ENCODE results near the gene SNX15.
"Not testable (repeated sequence)": the region's sequence is repeated elsewhere in the genome, so short reads cannot be mapped to it uniquely, and the experiment has no call there.

SNX15 gene

GRCh38 chr11:65014726-65015227, 12.5 kb upstream of the SNX15 start:
- no peak for DNase-seq (ENCODE audit: low spot score)

GRCh38 chr11:65016705-65017104, 10.5 kb upstream of the SNX15 start:
- DNase-seq (ENCODE audit: low spot score) = no peak

- no peak for DNase-seq (ENCODE audit: low spot score)
Measured at GRCh38 chr11:65017937-65018336, 9.3 kb upstream of the SNX15 start.

GRCh38 chr11:65019824-65020223, 7.4 kb upstream of the SNX15 start:
- DNase-seq (ENCODE audit: low spot score) = no peak

- DNase-seq (ENCODE audit: low spot score) = no peak
Measured at GRCh38 chr11:65021003-65021402, 6.2 kb upstream of the SNX15 start.

GRCh38 chr11:65021509-65021908, 5.7 kb upstream of the SNX15 start:
- no peak for DNase-seq (ENCODE audit: low spot score)

- DNase-seq (ENCODE audit: low spot score) = not testable (repeated sequence)
Measured at GRCh38 chr11:65023502-65023901, 3.7 kb upstream of the SNX15 start.

- DNase-seq (ENCODE audit: low spot score) = no peak
Measured at GRCh38 chr11:65026810-65027209, 429 bp upstream of the SNX15 start.

- DNase-seq (ENCODE audit: low spot score) = no peak
Measured at GRCh38 chr11:65032216-65032615, 5.0 kb downstream of the SNX15 start.

- no peak for DNase-seq (ENCODE audit: low spot score)
Measured at GRCh38 chr11:65034423-65034822, 7.2 kb downstream of the SNX15 start.

GRCh38 chr11:65035579-65035978, 8.3 kb downstream of the SNX15 start:
- no peak for DNase-seq (ENCODE audit: low spot score)

- no peak for DNase-seq (ENCODE audit: low spot score)
Measured at GRCh38 chr11:65036931-65037330, 9.7 kb downstream of the SNX15 start.

- DNase-seq (ENCODE audit: low spot score) = no peak
Measured at GRCh38 chr11:65040520-65040846, 13.2 kb downstream of the SNX15 start.

- DNase-seq (ENCODE audit: low spot score) = peak; percentile 95
Measured at GRCh38 chr11:65040847-65041622, 13.8 kb downstream of the SNX15 start, which contains the start of gene SAC3D1. Gene SAC3D1, plus strand, starts transcription at chr11:65041210. Its CDS starts 83 bp downstream, at chr11:65041293.

GRCh38 chr11:65042891-65043290, 15.7 kb downstream of the SNX15 start:
- no peak for DNase-seq (ENCODE audit: low spot score)

GRCh38 chr11:65043881-65044501, 16.8 kb downstream of the SNX15 start:
- DNase-seq (ENCODE audit: low spot score) = no peak

GRCh38 chr11:65045061-65045460, 17.8 kb downstream of the SNX15 start:
- no peak for DNase-seq (ENCODE audit: low spot score)

GRCh38 chr11:65045728-65046127, 18.5 kb downstream of the SNX15 start:
- DNase-seq (ENCODE audit: low spot score) = no peak

- DNase-seq (ENCODE audit: low spot score) = no peak
Measured at GRCh38 chr11:65047581-65048422, 20.6 kb downstream of the SNX15 start.

- no peak for DNase-seq (ENCODE audit: low spot score)
Measured at GRCh38 chr11:65051398-65051858, 24.2 kb downstream of the SNX15 start.

GRCh38 chr11:65053827-65054508, 26.7 kb downstream of the SNX15 start:
- DNase-seq (ENCODE audit: low spot score) = no peak

- DNase-seq (ENCODE audit: low spot score) = no peak
Measured at GRCh38 chr11:65055538-65055937, 28.3 kb downstream of the SNX15 start.
